ENCODE data around the gene LIPA.

LIPA gene

DNA sequence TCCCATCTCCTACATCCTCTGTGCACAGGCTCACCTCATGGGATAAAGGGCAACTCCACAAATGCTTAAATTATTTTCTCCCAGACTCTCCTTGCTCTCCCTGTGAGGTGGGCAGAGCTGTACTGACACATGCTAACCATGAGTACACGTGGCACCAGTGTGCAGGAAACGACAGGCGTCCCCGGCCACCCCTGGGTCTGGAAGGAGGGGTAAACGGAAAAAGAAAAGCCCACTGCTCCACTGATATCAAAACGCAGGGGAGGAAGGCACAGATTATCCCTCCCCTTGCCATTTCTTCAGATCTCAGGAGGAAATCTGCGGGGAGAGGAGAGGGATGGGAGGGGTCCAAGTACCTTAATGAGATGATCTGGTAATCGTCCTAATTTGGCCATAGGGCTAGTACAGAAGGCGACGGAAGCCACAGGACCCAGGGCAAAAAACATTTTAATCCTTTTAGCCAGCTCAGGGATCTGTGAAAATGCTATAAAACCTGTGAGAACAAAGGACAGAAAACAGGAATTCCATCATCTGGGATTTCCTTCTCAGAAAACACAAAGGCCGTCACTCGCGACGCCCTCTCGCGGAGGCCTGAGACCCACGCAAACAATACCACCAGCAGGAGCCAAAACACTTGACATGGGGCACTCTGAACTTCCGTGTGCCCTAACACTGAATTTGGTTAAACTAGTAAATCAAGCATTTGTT is 26.7 kb downstream of the LIPA start:
- no peak for ATAC-seq
- TF ChIP-seq TCF4 (CRISPR knock-in tag; IDR thresholded peaks at IDR 0.05; ENCODE audit: borderline replicate concordance) (no peak), TOX (CRISPR knock-in tag; IDR thresholded peaks at IDR 0.05; ENCODE audit: borderline replicate concordance) (no peak), OSR1 (CRISPR knock-in tag; IDR thresholded peaks at IDR 0.05) (no peak), ESRRG (CRISPR knock-in tag; IDR thresholded peaks at IDR 0.05) (no peak), RARB (CRISPR knock-in tag; IDR thresholded peaks at IDR 0.05) (no peak), ZNF8 (CRISPR knock-in tag; IDR thresholded peaks at IDR 0.05) (no peak), SNAI2 (CRISPR knock-in tag; IDR thresholded peaks at IDR 0.05) (no peak), GLIS3 (CRISPR knock-in tag; IDR thresholded peaks at IDR 0.05) (no peak), PPARA (CRISPR knock-in tag; IDR thresholded peaks at IDR 0.05; ENCODE audit: borderline replicate concordance) (no peak), ISL1 (CRISPR knock-in tag; IDR thresholded peaks at IDR 0.05) (no peak), ZFP30 (CRISPR knock-in tag; IDR thresholded peaks at IDR 0.05) (no peak)
- TF ChIP-seq, protein P1, sequence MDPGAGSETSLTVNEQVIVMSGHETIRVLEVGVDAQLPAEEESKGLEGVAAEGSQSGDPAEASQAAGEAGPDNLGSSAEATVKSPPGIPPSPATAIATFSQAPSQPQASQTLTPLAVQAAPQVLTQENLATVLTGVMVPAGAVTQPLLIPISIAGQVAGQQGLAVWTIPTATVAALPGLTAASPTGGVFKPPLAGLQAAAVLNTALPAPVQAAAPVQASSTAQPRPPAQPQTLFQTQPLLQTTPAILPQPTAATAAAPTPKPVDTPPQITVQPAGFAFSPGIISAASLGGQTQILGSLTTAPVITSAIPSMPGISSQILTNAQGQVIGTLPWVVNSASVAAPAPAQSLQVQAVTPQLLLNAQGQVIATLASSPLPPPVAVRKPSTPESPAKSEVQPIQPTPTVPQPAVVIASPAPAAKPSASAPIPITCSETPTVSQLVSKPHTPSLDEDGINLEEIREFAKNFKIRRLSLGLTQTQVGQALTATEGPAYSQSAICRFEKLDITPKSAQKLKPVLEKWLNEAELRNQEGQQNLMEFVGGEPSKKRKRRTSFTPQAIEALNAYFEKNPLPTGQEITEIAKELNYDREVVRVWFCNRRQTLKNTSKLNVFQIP (CRISPR knock-in tag; IDR thresholded peaks at IDR 0.05; ENCODE audit: borderline replicate concordance, low read depth): no peak

DNA sequence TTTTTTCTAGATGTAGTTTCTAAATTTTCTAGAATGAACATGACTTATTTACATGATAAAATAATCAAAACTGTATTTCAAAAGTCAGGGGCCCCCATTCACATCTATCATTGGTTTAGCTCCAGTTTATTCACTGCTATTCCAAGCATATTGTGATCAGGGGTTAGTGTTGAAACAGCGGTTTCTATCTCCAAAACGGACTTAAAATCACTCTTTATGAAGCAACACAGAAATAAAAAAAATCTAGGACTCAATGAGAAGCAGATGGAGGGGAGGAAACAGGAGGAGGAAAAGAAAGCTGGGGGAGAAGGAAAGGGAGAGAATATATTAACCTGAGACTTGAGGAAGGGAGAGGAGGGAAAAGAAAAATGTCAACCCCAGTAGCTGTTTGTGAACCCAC is 29.7 kb downstream of the LIPA start:
- no peak for ATAC-seq
- TF ChIP-seq CSDC2 (CRISPR knock-in tag; IDR thresholded peaks at IDR 0.05): no peak
- TF ChIP-seq ZNF70 (CRISPR knock-in tag; IDR thresholded peaks at IDR 0.05): no peak
- no peak for TF ChIP-seq OSR1 (CRISPR knock-in tag; IDR thresholded peaks at IDR 0.05)
- no peak for TF ChIP-seq TCF4 (CRISPR knock-in tag; IDR thresholded peaks at IDR 0.05; ENCODE audit: borderline replicate concordance)
- TF ChIP-seq ZFP30 (CRISPR knock-in tag; IDR thresholded peaks at IDR 0.05): no peak
- TF ChIP-seq, protein P2, sequence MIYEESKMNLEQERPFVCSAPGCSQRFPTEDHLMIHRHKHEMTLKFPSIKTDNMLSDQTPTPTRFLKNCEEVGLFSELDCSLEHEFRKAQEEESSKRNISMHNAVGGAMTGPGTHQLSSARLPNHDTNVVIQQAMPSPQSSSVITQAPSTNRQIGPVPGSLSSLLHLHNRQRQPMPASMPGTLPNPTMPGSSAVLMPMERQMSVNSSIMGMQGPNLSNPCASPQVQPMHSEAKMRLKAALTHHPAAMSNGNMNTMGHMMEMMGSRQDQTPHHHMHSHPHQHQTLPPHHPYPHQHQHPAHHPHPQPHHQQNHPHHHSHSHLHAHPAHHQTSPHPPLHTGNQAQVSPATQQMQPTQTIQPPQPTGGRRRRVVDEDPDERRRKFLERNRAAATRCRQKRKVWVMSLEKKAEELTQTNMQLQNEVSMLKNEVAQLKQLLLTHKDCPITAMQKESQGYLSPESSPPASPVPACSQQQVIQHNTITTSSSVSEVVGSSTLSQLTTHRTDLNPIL (CRISPR knock-in tag; IDR thresholded peaks at IDR 0.05; ENCODE audit: low read depth): no peak
- TF ChIP-seq ISL1 (CRISPR knock-in tag; IDR thresholded peaks at IDR 0.05): no peak
- no peak for TF ChIP-seq ZFP3 (CRISPR knock-in tag; IDR thresholded peaks at IDR 0.05)
- TF ChIP-seq, protein P3, sequence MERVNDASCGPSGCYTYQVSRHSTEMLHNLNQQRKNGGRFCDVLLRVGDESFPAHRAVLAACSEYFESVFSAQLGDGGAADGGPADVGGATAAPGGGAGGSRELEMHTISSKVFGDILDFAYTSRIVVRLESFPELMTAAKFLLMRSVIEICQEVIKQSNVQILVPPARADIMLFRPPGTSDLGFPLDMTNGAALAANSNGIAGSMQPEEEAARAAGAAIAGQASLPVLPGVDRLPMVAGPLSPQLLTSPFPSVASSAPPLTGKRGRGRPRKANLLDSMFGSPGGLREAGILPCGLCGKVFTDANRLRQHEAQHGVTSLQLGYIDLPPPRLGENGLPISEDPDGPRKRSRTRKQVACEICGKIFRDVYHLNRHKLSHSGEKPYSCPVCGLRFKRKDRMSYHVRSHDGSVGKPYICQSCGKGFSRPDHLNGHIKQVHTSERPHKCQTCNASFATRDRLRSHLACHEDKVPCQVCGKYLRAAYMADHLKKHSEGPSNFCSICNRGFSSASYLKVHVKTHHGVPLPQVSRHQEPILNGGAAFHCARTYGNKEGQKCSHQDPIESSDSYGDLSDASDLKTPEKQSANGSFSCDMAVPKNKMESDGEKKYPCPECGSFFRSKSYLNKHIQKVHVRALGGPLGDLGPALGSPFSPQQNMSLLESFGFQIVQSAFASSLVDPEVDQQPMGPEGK (CRISPR knock-in tag; IDR thresholded peaks at IDR 0.05; ENCODE audit: borderline replicate concordance): no peak
- TF ChIP-seq, protein P4, sequence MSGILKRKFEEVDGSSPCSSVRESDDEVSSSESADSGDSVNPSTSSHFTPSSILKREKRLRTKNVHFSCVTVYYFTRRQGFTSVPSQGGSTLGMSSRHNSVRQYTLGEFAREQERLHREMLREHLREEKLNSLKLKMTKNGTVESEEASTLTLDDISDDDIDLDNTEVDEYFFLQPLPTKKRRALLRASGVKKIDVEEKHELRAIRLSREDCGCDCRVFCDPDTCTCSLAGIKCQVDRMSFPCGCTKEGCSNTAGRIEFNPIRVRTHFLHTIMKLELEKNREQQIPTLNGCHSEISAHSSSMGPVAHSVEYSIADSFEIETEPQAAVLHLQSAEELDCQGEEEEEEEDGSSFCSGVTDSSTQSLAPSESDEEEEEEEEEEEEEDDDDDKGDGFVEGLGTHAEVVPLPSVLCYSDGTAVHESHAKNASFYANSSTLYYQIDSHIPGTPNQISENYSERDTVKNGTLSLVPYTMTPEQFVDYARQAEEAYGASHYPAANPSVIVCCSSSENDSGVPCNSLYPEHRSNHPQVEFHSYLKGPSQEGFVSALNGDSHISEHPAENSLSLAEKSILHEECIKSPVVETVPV (CRISPR knock-in tag; IDR thresholded peaks at IDR 0.05): no peak
- no peak for TF ChIP-seq RARB (CRISPR knock-in tag; IDR thresholded peaks at IDR 0.05)
- no peak for TF ChIP-seq ZNF8 (CRISPR knock-in tag; IDR thresholded peaks at IDR 0.05)
- TF ChIP-seq, protein P1 (CRISPR knock-in tag; IDR thresholded peaks at IDR 0.05; ENCODE audit: borderline replicate concordance, low read depth): no peak
- no peak for TF ChIP-seq ESRRG (CRISPR knock-in tag; IDR thresholded peaks at IDR 0.05)
- no peak for TF ChIP-seq BACH2 (CRISPR knock-in tag; IDR thresholded peaks at IDR 0.05; ENCODE audit: borderline replicate concordance)
- TF ChIP-seq ARNTL (CRISPR knock-in tag; IDR thresholded peaks at IDR 0.05; ENCODE audit: borderline replicate concordance, low read depth): no peak
- TF ChIP-seq ZC3H10 (CRISPR knock-in tag; IDR thresholded peaks at IDR 0.05): no peak
- TF ChIP-seq TOX (CRISPR knock-in tag; IDR thresholded peaks at IDR 0.05; ENCODE audit: borderline replicate concordance): no peak
- TF ChIP-seq SNAI2 (CRISPR knock-in tag; IDR thresholded peaks at IDR 0.05): no peak
